OCI-LY3 (cell line): ENCODE measurements around the gene LCORL.
A peak's percentile ranks its signal among the peaks of the same experiment; 100 is the strongest.

Source experiments
- H2AFZ ChIP-seq: fragments of 200-600, 300-600 bp; shearing (Covaris generic); 2 replicates; pipeline ENCODE4 v1.6.0; 2014; ENCODE audit warnings: antibody characterized with exemption, low read depth, low read length
- H3K27ac ChIP-seq: fragments of 200-600, 300-600 bp; sonication (generic); 2 replicates; pipeline ENCODE4 v1.5.1; 2014; ENCODE audit warnings: mild to moderate bottlenecking, low read length, moderate library complexity, mixed read lengths
- H3K27me3 ChIP-seq: fragments of 200-600, 300-600 bp; sonication (generic); 2 replicates; pipeline ENCODE4 v1.6.1; 2014; ENCODE audit warnings: low read depth, low read length, mixed read lengths
- H3K36me3 ChIP-seq: fragments of 200-600, 300-600 bp; sonication (generic); replicated peaks from 2 replicates; pipeline ENCODE3; 2014; ENCODE audit warnings: low read depth, low read length, mixed read lengths
- H3K4me1 ChIP-seq: fragments of 300-600, 200-600 bp; sonication (generic); 2 replicates; pipeline ENCODE4 v1.6.1; 2014; ENCODE audit warnings: low read length, mixed read lengths
- H3K4me2 ChIP-seq: fragments of 200-600, 300-600 bp; sonication (generic); 2 replicates; pipeline ENCODE4 v1.6.1; 2014; ENCODE audit warnings: low read length, mixed read lengths
- H3K4me3 ChIP-seq: fragments of 300-600, 200-600 bp; sonication (generic); 2 replicates; pipeline ENCODE4 v1.5.1; 2014; ENCODE audit warnings: antibody characterized with exemption, mild to moderate bottlenecking, low read length, moderate library complexity
- H3K79me2 ChIP-seq: fragments of 300-600, 200-600 bp; shearing (Covaris generic); 2 replicates; pipeline ENCODE4 v1.6.1; 2014; ENCODE audit warnings: mild to moderate bottlenecking, low read length, mixed read lengths
- H3K9ac ChIP-seq: fragments of 300-600, 200-600 bp; shearing (Covaris generic); 2 replicates; pipeline ENCODE4 v1.6.0; 2014; ENCODE audit warnings: mild to moderate bottlenecking, low read length, moderate library complexity
- H3K9me3 ChIP-seq: fragments of 200-600, 300-600 bp; shearing (Covaris generic); 2 replicates; pipeline ENCODE4 v1.6.1; 2014; ENCODE audit warnings: low read length, mixed read lengths; ENCODE audit not compliant: insufficient read depth
- H4K20me1 ChIP-seq: fragments of 200-600, 300-600 bp; sonication (generic); 2 replicates; pipeline ENCODE4 v1.6.1; 2016; ENCODE audit warnings: low read length, mixed read lengths; ENCODE audit not compliant: insufficient read depth
- CTCF ChIP-seq: fragments of 200-600, 300-600 bp; sonication (generic); IDR thresholded peaks from 2 replicates; pipeline ENCODE4 v1.5.1; 2014; ENCODE audit warnings: antibody characterized with exemption, low read length, low read depth
- EZH2phosphoT487 ChIP-seq: fragments of 200-600 bp; shearing (Covaris generic); IDR thresholded peaks from 2 replicates; pipeline ENCODE4 v1.6.1; 2018; ENCODE audit warnings: antibody characterized with exemption, mixed run types, low read depth

Gene LCORL

DNA sequence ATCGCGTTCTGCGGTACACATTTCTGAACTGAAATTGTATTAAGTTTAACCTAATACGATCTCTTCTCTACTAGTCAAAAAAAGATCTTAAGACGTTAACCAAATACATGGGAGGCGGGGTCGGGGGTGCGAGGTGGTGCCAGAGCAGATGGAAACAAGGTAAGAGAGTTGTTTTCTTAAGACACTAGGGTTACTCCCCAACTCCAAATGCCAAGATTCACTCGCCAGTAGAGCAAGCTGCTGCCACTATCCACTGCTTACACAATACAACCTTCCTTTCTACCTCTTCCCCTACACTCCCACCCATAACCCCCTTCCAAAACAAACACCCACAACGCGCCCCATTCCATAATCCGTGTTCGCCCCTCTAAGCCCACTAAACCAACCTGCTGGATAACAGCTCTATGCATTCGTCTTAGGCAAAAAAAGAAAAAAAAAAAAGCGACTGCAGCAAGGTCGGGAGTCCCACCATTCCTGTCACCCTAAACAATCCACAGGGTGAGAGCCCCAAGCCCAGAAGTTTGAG lies 1.3 kb downstream of the LCORL start:
- Histone ChIP-seq H3K27me3 (peaks cover 11% of the 10 kb centered on the region), H3K4me3 (peak overlapping the region; percentile 99), H3K9me3 (no peaks in the 10 kb centered on the region), H3K36me3 (no peaks in the 10 kb centered on the region), H3K4me2 (peak overlapping the region; percentile 80), H2AFZ (no peak overlapping the region), H3K4me1 (peaks cover 13% of the 10 kb centered on the region), H3K27ac (0 out of 2 replicates have a peak overlapping the region, but pooled peaks have one; percentile 13), H3K9ac (peak overlapping the region; percentile 80), H4K20me1 (peaks cover 49% of the 10 kb centered on the region), H3K79me2 (peaks cover 59% of the 10 kb centered on the region)
- TF ChIP-seq EZH2phosphoT487 (no peak), CTCF (no peak)

- H3K9me3 ChIP-seq = no peaks in the 10 kb centered on the region
- peaks cover 95% of the 10 kb centered on the region for H3K79me2 ChIP-seq
- no peak for TF ChIP-seq CTCF
- no peak for TF ChIP-seq EZH2phosphoT487
- H4K20me1 ChIP-seq = peaks cover 85% of the 10 kb centered on the region
- H3K27ac ChIP-seq = no peak overlapping the region
- H2AFZ ChIP-seq = no peak overlapping the region
- no peaks in the 10 kb centered on the region for H3K36me3 ChIP-seq
- no peak overlapping the region for H3K9ac ChIP-seq
- H3K27me3 ChIP-seq = no peaks in the 10 kb centered on the region
- 0 out of 2 replicates have a peak, but pooled peaks cover 4% of the 10 kb centered on the region for H3K4me1 ChIP-seq
- H3K4me2 ChIP-seq = no peak overlapping the region
- no peak overlapping the region for H3K4me3 ChIP-seq
Observed at GRCh38 chr4:18014269-18014668, 7.3 kb downstream of the LCORL start.

DNA sequence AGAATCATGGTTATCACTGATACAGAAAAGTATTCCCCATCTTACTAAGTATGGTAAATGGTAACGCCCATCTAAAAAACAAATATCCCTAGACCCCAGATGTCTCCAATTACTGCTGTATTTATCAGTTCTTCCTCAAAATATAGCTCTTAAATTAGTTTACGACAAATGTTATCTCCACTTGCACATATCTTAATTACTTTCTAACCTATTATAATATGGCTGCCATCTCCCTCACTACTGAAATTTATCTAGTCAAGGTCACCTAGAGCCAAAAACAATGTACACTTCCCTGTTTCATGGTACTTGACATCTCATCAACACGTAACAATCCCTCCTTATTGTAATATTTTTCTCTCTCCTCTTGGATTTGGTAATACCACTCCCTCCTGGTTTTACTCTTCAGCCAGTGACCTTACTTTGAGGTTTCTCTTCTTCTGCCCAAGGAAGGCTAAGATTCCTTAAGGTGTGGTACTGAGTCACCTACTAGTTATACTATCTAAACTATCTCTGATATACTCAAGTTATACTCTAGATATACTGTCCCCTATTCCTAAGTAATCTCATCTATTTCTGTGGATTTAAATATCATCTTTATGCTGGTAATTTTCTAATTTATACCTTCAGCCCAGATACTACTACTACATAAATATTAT lies 8.6 kb downstream of the LCORL start:
- peaks cover 93% of the 10 kb centered on the region for H3K79me2 ChIP-seq
- H3K9me3 ChIP-seq = no peaks in the 10 kb centered on the region
- TF ChIP-seq EZH2phosphoT487 = no peak
- TF ChIP-seq CTCF = no peak
- no peak overlapping the region for H3K4me3 ChIP-seq
- 0 out of 2 replicates have a peak, but pooled peaks cover 4% of the 10 kb centered on the region for H3K4me1 ChIP-seq
- no peaks in the 10 kb centered on the region for H3K27me3 ChIP-seq
- H4K20me1 ChIP-seq = peaks cover 81% of the 10 kb centered on the region
- no peak overlapping the region for H2AFZ ChIP-seq
- H3K4me2 ChIP-seq = no peak overlapping the region
- H3K36me3 ChIP-seq = no peaks in the 10 kb centered on the region
- no peak overlapping the region for H3K9ac ChIP-seq
- H3K27ac ChIP-seq = no peak overlapping the region

- H3K4me3 ChIP-seq = no peak overlapping the region
- no peak overlapping the region for H3K9ac ChIP-seq
- H3K36me3 ChIP-seq = no peaks in the 10 kb centered on the region
- no peaks in the 10 kb centered on the region for H3K27me3 ChIP-seq
- H3K79me2 ChIP-seq = peaks cover 91% of the 10 kb centered on the region
- H3K4me2 ChIP-seq = no peak overlapping the region
- no peak overlapping the region for H3K27ac ChIP-seq
- TF ChIP-seq EZH2phosphoT487 (no peak), CTCF (no peak)
- no peaks in the 10 kb centered on the region for H3K9me3 ChIP-seq
- H2AFZ ChIP-seq = no peak overlapping the region
- peaks cover 77% of the 10 kb centered on the region for H4K20me1 ChIP-seq
- H3K4me1 ChIP-seq = 0 out of 2 replicates have a peak, but pooled peaks cover 4% of the 10 kb centered on the region
Observed at GRCh38 chr4:18012134-18012806, 9.3 kb downstream of the LCORL start.
